GM12872 (cell line): ENCODE data around the gene ATP2C2.

Experiments
- CTCF ChIP-seq: IDR thresholded peaks from 3 replicates; pipeline ENCODE4 v1.5.1; 2011; ENCODE audit warnings: low read depth, mild to moderate bottlenecking, low read length, moderate library complexity; ENCODE audit not compliant: insufficient read depth

The ATP2C2 gene

GRCh38 chr16:84341528-84342295 lies 26.6 kb upstream of the ATP2C2 start:
- no peak for TF ChIP-seq CTCF

- no peak for TF ChIP-seq CTCF
Observed at GRCh38 chr16:84344781-84345180, 23.6 kb upstream of the ATP2C2 start.

- no peak for TF ChIP-seq CTCF
Observed at GRCh38 chr16:84347161-84347560, 21.2 kb upstream of the ATP2C2 start.

GRCh38 chr16:84348386-84348888 lies 19.9 kb upstream of the ATP2C2 start:
- no peak for TF ChIP-seq CTCF

GRCh38 chr16:84349862-84350684 lies 18.3 kb upstream of the ATP2C2 start:
- TF ChIP-seq CTCF, result no peak

- TF ChIP-seq CTCF, result no peak
Observed at GRCh38 chr16:84350685-84351400, 17.5 kb upstream of the ATP2C2 start.

GRCh38 chr16:84351630-84352029 lies 16.7 kb upstream of the ATP2C2 start:
- no peak for TF ChIP-seq CTCF
